GM23338 (cell line): ENCODE results near the gene PLCH2.

Experiments
- CREB1 ChIP-seq: fragments of 250-450 bp; sonication (Bioruptor Pico); IDR thresholded peaks from 2 replicates; pipeline ENCODE4 v1.5.0; 2020; ENCODE audit warnings: low read depth, mild to moderate bottlenecking, moderate library complexity
- CTCF ChIP-seq, 2 experiments: fragments of 200-600 bp in 1 of 2; sonication (generic) in 1 of 2; conservative IDR thresholded peaks; 2 replicates each; pipeline versions ENCODE4 v1.5.1 to v1.6.1; 2016 to 2017; ENCODE audit warnings: antibody characterized with exemption in 2 of 2, low read depth in 2 of 2, mild to moderate bottlenecking in 2 of 2, moderate library complexity in 1 of 2
- ETS1 ChIP-seq: IDR thresholded peaks from 2 replicates; pipeline ENCODE4 v1.6.1; 2016; ENCODE audit warnings: antibody characterized with exemption
- EZH2 ChIP-seq: fragments of 200-600 bp; sonication (generic); IDR thresholded peaks from one replicate; pipeline ENCODE4 v1.8.0; 2017; ENCODE audit warnings: antibody characterized with exemption, mild to moderate bottlenecking, low read depth; ENCODE audit not compliant: unreplicated experiment
- EZH2phosphoT487 ChIP-seq: fragments of 200-600 bp; sonication (generic); IDR thresholded peaks from one replicate; pipeline ENCODE4 v1.8.1; 2018; ENCODE audit warnings: antibody characterized with exemption; ENCODE audit not compliant: unreplicated experiment
- JUNB ChIP-seq: IDR thresholded peaks from one replicate; pipeline ENCODE4 v1.6.1; 2016; ENCODE audit warnings: antibody characterized with exemption; ENCODE audit not compliant: unreplicated experiment
- NANOG ChIP-seq: IDR thresholded peaks from 2 replicates; pipeline ENCODE4 v1.6.1; 2016; ENCODE audit warnings: antibody characterized with exemption, borderline replicate concordance
- POLR2AphosphoS5 ChIP-seq: IDR thresholded peaks from 2 replicates; pipeline ENCODE4 v1.6.1; 2016; ENCODE audit warnings: antibody characterized with exemption, low read depth
- REST ChIP-seq: IDR thresholded peaks from one replicate; pipeline ENCODE4 v1.6.1; 2018; ENCODE audit warnings: antibody characterized with exemption; ENCODE audit not compliant: unreplicated experiment
- STAT1 ChIP-seq: IDR thresholded peaks from one replicate; pipeline ENCODE4 v1.6.1; 2016; ENCODE audit warnings: antibody characterized with exemption; ENCODE audit not compliant: unreplicated experiment
- ZNF114 ChIP-seq: fragments of 250-450 bp; sonication (Bioruptor Pico); IDR thresholded peaks from 2 replicates; pipeline ENCODE4 v1.5.0; 2020; ENCODE audit warnings: mild to moderate bottlenecking, moderate library complexity
- ZNF331 ChIP-seq: fragments of 250-450 bp; sonication (Bioruptor Pico); IDR thresholded peaks from 2 replicates; pipeline ENCODE4 v1.5.0; 2020; ENCODE audit warnings: low read depth, mild to moderate bottlenecking, moderate library complexity

- TF ChIP-seq CTCF (conservative IDR thresholded peaks at IDR 0.05; ENCODE audit: low read depth in 2 of 2) (no peak), REST (no peak), EZH2 (no peak), STAT1 (no peak), POLR2AphosphoS5 (no peak), CREB1 (CRISPR knock-in tag) (no peak), JUNB (no peak), EZH2phosphoT487 (no peak), ZNF114 (CRISPR knock-in tag) (no peak), NANOG (no peak), ETS1 (no peak), ZNF331 (no peak)
These were observed 16.0 kb downstream of the PLCH2 start for GRCh38 chr1:2492091-2492490.
